ENCODE data around the gene PTPMT1. TPM values are rescaled to one million over a fixed set of nuclear protein-coding genes. Genes with fewer than 3 reads are reported as not detected.

The PTPMT1 gene
- polyA plus RNA-seq, 1 donor from 2014 or later, result 2.7 TPM

GRCh38 chr11:47534704-47535251 lies 30.6 kb upstream of the PTPMT1 start:
- Histone ChIP-seq H2AFZ (ENCODE audit: low read depth, low read length) (no peak overlapping the region), H3K9ac (ENCODE audit: low read length) (no peak overlapping the region), H3K79me2 (replicated peaks; ENCODE audit: insufficient read depth, low read length) (peaks cover 72% of the 10 kb centered on the region), H3F3A (ENCODE audit: insufficient read depth, low read length, poor library complexity, severe bottlenecking) (peaks cover 7% of the 10 kb centered on the region), H4K20me1 (ENCODE audit: insufficient read depth) (peaks cover 3% of the 10 kb centered on the region), H3K9me2 (ENCODE audit: insufficient read depth, low read length) (no peaks in the 10 kb centered on the region), H3K4me3 (ENCODE audit: low read length) (no peak overlapping the region), H3K9me3 (ENCODE audit: low read length) (no peaks in the 10 kb centered on the region), H3K27ac (ENCODE audit: low read length) (no peak overlapping the region), H3K27me3 (ENCODE audit: insufficient read depth, low read depth, low read length) (no peaks in the 10 kb centered on the region), H3K36me3 (ENCODE audit: insufficient read depth, low read length) (no peaks in the 10 kb centered on the region), H3K4me2 (ENCODE audit: low read length) (no peak overlapping the region)
- TF ChIP-seq POLR2AphosphoS5 (IDR thresholded peaks at IDR 0.05), result no peak
- no peak for TF ChIP-seq EP300 (conservative IDR thresholded peaks at IDR 0.05; ENCODE audit: poor library complexity, severe bottlenecking)
- TF ChIP-seq SMC3 (conservative IDR thresholded peaks at IDR 0.05; ENCODE audit: poor library complexity), result no peak
- TF ChIP-seq RAD21 (conservative IDR thresholded peaks at IDR 0.05), result no peak
- TF ChIP-seq, protein P1, sequence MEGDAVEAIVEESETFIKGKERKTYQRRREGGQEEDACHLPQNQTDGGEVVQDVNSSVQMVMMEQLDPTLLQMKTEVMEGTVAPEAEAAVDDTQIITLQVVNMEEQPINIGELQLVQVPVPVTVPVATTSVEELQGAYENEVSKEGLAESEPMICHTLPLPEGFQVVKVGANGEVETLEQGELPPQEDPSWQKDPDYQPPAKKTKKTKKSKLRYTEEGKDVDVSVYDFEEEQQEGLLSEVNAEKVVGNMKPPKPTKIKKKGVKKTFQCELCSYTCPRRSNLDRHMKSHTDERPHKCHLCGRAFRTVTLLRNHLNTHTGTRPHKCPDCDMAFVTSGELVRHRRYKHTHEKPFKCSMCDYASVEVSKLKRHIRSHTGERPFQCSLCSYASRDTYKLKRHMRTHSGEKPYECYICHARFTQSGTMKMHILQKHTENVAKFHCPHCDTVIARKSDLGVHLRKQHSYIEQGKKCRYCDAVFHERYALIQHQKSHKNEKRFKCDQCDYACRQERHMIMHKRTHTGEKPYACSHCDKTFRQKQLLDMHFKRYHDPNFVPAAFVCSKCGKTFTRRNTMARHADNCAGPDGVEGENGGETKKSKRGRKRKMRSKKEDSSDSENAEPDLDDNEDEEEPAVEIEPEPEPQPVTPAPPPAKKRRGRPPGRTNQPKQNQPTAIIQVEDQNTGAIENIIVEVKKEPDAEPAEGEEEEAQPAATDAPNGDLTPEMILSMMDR (IDR thresholded peaks at IDR 0.05; ENCODE audit: poor library complexity, severe bottlenecking), result no peak
- TF ChIP-seq MXI1 (conservative IDR thresholded peaks at IDR 0.05; ENCODE audit: poor library complexity, severe bottlenecking), result no peak
- TF ChIP-seq REST (IDR thresholded peaks at IDR 0.05; ENCODE audit: borderline replicate concordance), result no peak
- TF ChIP-seq TAF1 (IDR thresholded peaks at IDR 0.05; ENCODE audit: low read depth), result no peak
- TF ChIP-seq EZH2 (IDR thresholded peaks at IDR 0.05; ENCODE audit: borderline replicate concordance, insufficient read depth, low read length, poor library complexity, severe bottlenecking), result no peak

DNA sequence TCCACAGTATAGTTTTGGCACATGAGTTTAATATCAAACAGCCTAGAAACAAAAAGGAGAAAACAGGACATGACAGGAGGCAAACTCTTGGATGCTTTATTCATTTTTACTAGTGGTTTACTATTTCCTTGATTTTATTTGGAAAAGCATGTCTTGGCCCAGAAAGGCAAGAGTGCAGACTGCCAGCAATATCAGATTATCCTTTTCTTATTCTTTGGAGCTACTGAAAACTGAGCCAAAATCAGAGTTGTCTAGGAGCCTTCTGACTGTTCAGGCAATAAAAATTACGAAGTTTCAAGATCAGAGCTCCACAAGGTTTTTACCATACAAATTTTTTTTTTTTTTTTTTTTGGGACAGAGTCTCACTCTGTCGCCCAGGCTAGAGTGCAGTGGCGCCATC lies 28.5 kb upstream of the PTPMT1 start:
- no peaks in the 10 kb centered on the region for H3K36me3 ChIP-seq (ENCODE audit: insufficient read depth, low read length)
- TF ChIP-seq EZH2 (IDR thresholded peaks at IDR 0.05; ENCODE audit: borderline replicate concordance, insufficient read depth, low read length, poor library complexity, severe bottlenecking) (no peak), MXI1 (conservative IDR thresholded peaks at IDR 0.05; ENCODE audit: poor library complexity, severe bottlenecking) (no peak), REST (IDR thresholded peaks at IDR 0.05; ENCODE audit: borderline replicate concordance) (no peak), POLR2AphosphoS5 (IDR thresholded peaks at IDR 0.05) (no peak), RAD21 (conservative IDR thresholded peaks at IDR 0.05) (no peak), EP300 (conservative IDR thresholded peaks at IDR 0.05; ENCODE audit: poor library complexity, severe bottlenecking) (no peak), TAF1 (IDR thresholded peaks at IDR 0.05; ENCODE audit: low read depth) (no peak), SMC3 (conservative IDR thresholded peaks at IDR 0.05; ENCODE audit: poor library complexity) (no peak)
- TF ChIP-seq, protein P1 (IDR thresholded peaks at IDR 0.05; ENCODE audit: poor library complexity, severe bottlenecking), result no peak
- H3K27me3 ChIP-seq (ENCODE audit: insufficient read depth, low read depth, low read length), result no peaks in the 10 kb centered on the region
- peaks cover 61% of the 10 kb centered on the region for H3K79me2 ChIP-seq (replicated peaks; ENCODE audit: insufficient read depth, low read length)
- no peak overlapping the region for H3K4me3 ChIP-seq (ENCODE audit: low read length)
- peaks cover 3% of the 10 kb centered on the region for H4K20me1 ChIP-seq (ENCODE audit: insufficient read depth)
- peaks cover 7% of the 10 kb centered on the region for H3F3A ChIP-seq (ENCODE audit: insufficient read depth, low read length, poor library complexity, severe bottlenecking)
- H3K9me3 ChIP-seq (ENCODE audit: low read length), result no peaks in the 10 kb centered on the region
- H2AFZ ChIP-seq (ENCODE audit: low read depth, low read length), result no peak overlapping the region
- no peaks in the 10 kb centered on the region for H3K9me2 ChIP-seq (ENCODE audit: insufficient read depth, low read length)
- H3K27ac ChIP-seq (ENCODE audit: low read length), result no peak overlapping the region
- no peak overlapping the region for H3K4me2 ChIP-seq (ENCODE audit: low read length)
- no peak overlapping the region for H3K9ac ChIP-seq (ENCODE audit: low read length)

Measured in neural cell (in vitro differentiated cells).